ENCODE measurements around the gene SCN1A.
"Not testable (repeated sequence)": the region's sequence is repeated elsewhere in the genome, so short reads cannot be mapped to it uniquely, and the experiment has no call there.

SCN1A gene

GRCh38 chr2:166135849-166136258, 8.0 kb upstream of the SCN1A start:
- no peak for DNase-seq

- no peak for DNase-seq
Measured at GRCh38 chr2:166135152-166135848, 7.5 kb upstream of the SCN1A start.

GRCh38 chr2:166134252-166135151, 6.7 kb upstream of the SCN1A start:
- no peak for DNase-seq

- DNase-seq: no peak
Measured at GRCh38 chr2:166133653-166134052, 5.8 kb upstream of the SCN1A start.

GRCh38 chr2:166128156-166128505, 311 bp upstream of the SCN1A start:
- no peak for DNase-seq

GRCh38 chr2:166126007-166126639, 1.7 kb downstream of the SCN1A start:
- DNase-seq: peak in 3 of 58 donors; percentile 2 to 4 (median 3)

- no peak for DNase-seq
Measured at GRCh38 chr2:166125557-166125956, 2.3 kb downstream of the SCN1A start.

- DNase-seq: no peak
Measured at GRCh38 chr2:166118180-166118579, 9.6 kb downstream of the SCN1A start.

- no peak for DNase-seq
Measured at GRCh38 chr2:166117491-166117890, 10.3 kb downstream of the SCN1A start.

GRCh38 chr2:166115589-166115988, 12.2 kb downstream of the SCN1A start:
- DNase-seq: no peak

GRCh38 chr2:166112193-166112605, 15.6 kb downstream of the SCN1A start:
- DNase-seq: no peak

- no peak for DNase-seq
Measured at GRCh38 chr2:166106431-166107015, 21.3 kb downstream of the SCN1A start.

GRCh38 chr2:166104773-166105172, 23.0 kb downstream of the SCN1A start:
- DNase-seq: no peak

- DNase-seq: no peak
Measured at GRCh38 chr2:166104084-166104483, 23.7 kb downstream of the SCN1A start.

GRCh38 chr2:166103277-166103676, 24.5 kb downstream of the SCN1A start:
- DNase-seq: not testable (repeated sequence)

GRCh38 chr2:166094325-166094724, 33.5 kb downstream of the SCN1A start:
- DNase-seq: no peak

- no peak for DNase-seq
Measured at GRCh38 chr2:166092889-166093288, 34.9 kb downstream of the SCN1A start.

GRCh38 chr2:166091439-166091838, 36.4 kb downstream of the SCN1A start:
- peak in 1 of 58 donors; percentile 39 for DNase-seq

- peak in 2 of 58 donors; percentile 1 to 35 for DNase-seq
Measured at GRCh38 chr2:166090908-166091307, 36.9 kb downstream of the SCN1A start.

- no peak for DNase-seq
Measured at GRCh38 chr2:166090346-166090745, 37.5 kb downstream of the SCN1A start.

- DNase-seq: no peak
Measured at GRCh38 chr2:166088634-166089033, 39.2 kb downstream of the SCN1A start.

GRCh38 chr2:166084301-166084700, 43.5 kb downstream of the SCN1A start:
- no peak for DNase-seq

Data from anterior cingulate cortex (tissue), 58 donors.